ENCODE results near the gene ENO1.
A peak's percentile ranks its signal among the peaks of the same experiment; 100 is the strongest.

Gene ENO1

GRCh38 chr1:8870103-8870502 lies 8.4 kb downstream of the ENO1 start:
- no peak for DNase-seq

GRCh38 chr1:8867878-8868567 lies 10.5 kb downstream of the ENO1 start:
- no peak for DNase-seq

- DNase-seq = no peak
These were observed 11.6 kb downstream of the ENO1 start for GRCh38 chr1:8866792-8867415.

- DNase-seq = no peak
These were observed 12.2 kb downstream of the ENO1 start for GRCh38 chr1:8866173-8866791.

GRCh38 chr1:8864713-8865344 lies 13.7 kb downstream of the ENO1 start:
- no peak for DNase-seq

- DNase-seq = no peak
These were observed 14.7 kb downstream of the ENO1 start for GRCh38 chr1:8863794-8864233.

GRCh38 chr1:8863138-8863537 lies 15.3 kb downstream of the ENO1 start:
- no peak for DNase-seq

- no peak for DNase-seq
These were observed 16.0 kb downstream of the ENO1 start for GRCh38 chr1:8862528-8862927.

- DNase-seq = no peak
These were observed 17.6 kb downstream of the ENO1 start for GRCh38 chr1:8860738-8861516.

- peak; percentile 67 for DNase-seq
These were observed 19.4 kb downstream of the ENO1 start for GRCh38 chr1:8858888-8859706.

GRCh38 chr1:8858112-8858668 lies 20.3 kb downstream of the ENO1 start:
- no peak for DNase-seq

- no peak for DNase-seq
These were observed 21.6 kb downstream of the ENO1 start for GRCh38 chr1:8856689-8857412.

- no peak for DNase-seq
These were observed 24.2 kb downstream of the ENO1 start for GRCh38 chr1:8854240-8854639.

- DNase-seq = no peak
These were observed 27.4 kb downstream of the ENO1 start for GRCh38 chr1:8851060-8851459.

- peak; percentile 89 for DNase-seq
These were observed 29.7 kb downstream of the ENO1 start for GRCh38 chr1:8848663-8849386.

- DNase-seq = no peak
These were observed 30.5 kb downstream of the ENO1 start for GRCh38 chr1:8847990-8848389.

- no peak for DNase-seq
These were observed 32.2 kb downstream of the ENO1 start for GRCh38 chr1:8846263-8846662.

GRCh38 chr1:8845104-8846097 lies 33.1 kb downstream of the ENO1 start:
- DNase-seq = no peak

- DNase-seq = no peak
These were observed 33.9 kb downstream of the ENO1 start for GRCh38 chr1:8844501-8845006.

Measured in suppressor macrophage treated with lipopolysaccharide for 4 hours (primary cell).